Right lobe of liver (tissue), 4 donors: Measurements from ENCODE around the gene ROR2.

ENCODE experiments used
- CTCF ChIP-seq, 4 donors: fragments of 200-600 bp in 3 of 4; fragments of 450-650 bp in 1 of 4; IDR thresholded peaks; one replicate each; pipeline versions ENCODE4 v1.5.1 to v1.8.0; 2016 to 2022; ENCODE audit warnings: antibody characterized with exemption in 4 of 4, mild to moderate bottlenecking in 2 of 4
- POLR2A ChIP-seq: fragments of 450-650 bp; IDR thresholded peaks from one replicate; pipeline ENCODE4 v1.6.1; 2017; ENCODE audit warnings: antibody characterized with exemption, mild to moderate bottlenecking
- donor health status: DM: no; HTN: no; CAD: no.
- donor health status: DM: no; HTN: no; CAD: no.
- donor health status: DM: no; HTN: yes; CAD: no.

- TF ChIP-seq CTCF (IDR thresholded peaks at IDR 0.05) (no peak), POLR2A (no peak)
Observed at GRCh38 chr9:91582181-91582580, 367.8 kb downstream of the ROR2 start.
